GM23248 (cell line): Measurements from ENCODE around the gene C3AR1. TPM values are rescaled to one million over a fixed set of nuclear protein-coding genes. Genes with fewer than 3 reads are reported as not detected.
"Not testable (repeated sequence)": the region's sequence is repeated elsewhere in the genome, so short reads cannot be mapped to it uniquely, and the experiment has no call there.

Source experiments
- DNase-seq: peaks from one replicate; pipeline ENCODE4 v3.0.0-alpha.2; 2015
- H2AFZ ChIP-seq: fragments of 200-600 bp; sonication (generic); 2 replicates; pipeline ENCODE4 v1.6.1; 2016; ENCODE audit warnings: antibody characterized with exemption
- H3F3A ChIP-seq: fragments of 200-600 bp; sonication (generic); 2 replicates; pipeline ENCODE4 v1.6.1; 2016; ENCODE audit warnings: mild to moderate bottlenecking, antibody characterized with exemption, mixed run types; ENCODE audit not compliant: insufficient read depth
- H3K27ac ChIP-seq: fragments of 200-600 bp; sonication (generic); 2 replicates; pipeline ENCODE4 v1.5.1; 2016; ENCODE audit warnings: mild to moderate bottlenecking
- H3K27me3 ChIP-seq: fragments of 200-600 bp; sonication (generic); replicated peaks from 2 replicates; pipeline ENCODE4 v1.6.1; 2016; ENCODE audit warnings: mild to moderate bottlenecking; ENCODE audit not compliant: insufficient read depth
- H3K36me3 ChIP-seq: fragments of 200-600 bp; sonication (generic); 2 replicates; pipeline ENCODE4 v1.6.1; 2016; ENCODE audit warnings: low read depth, mild to moderate bottlenecking
- H3K4me1 ChIP-seq: fragments of 200-600 bp; sonication (generic); 2 replicates; pipeline ENCODE4 v1.6.1; 2016; ENCODE audit warnings: mild to moderate bottlenecking; ENCODE audit not compliant: insufficient read depth
- H3K4me2 ChIP-seq: fragments of 200-600 bp; sonication (generic); one replicate; pipeline ENCODE4 v1.6.1; 2016; ENCODE audit warnings: mild to moderate bottlenecking; ENCODE audit not compliant: unreplicated experiment
- H3K4me3 ChIP-seq: fragments of 200-600 bp; sonication (generic); 2 replicates; pipeline ENCODE4 v1.5.1; 2016; ENCODE audit warnings: mild to moderate bottlenecking
- H3K79me2 ChIP-seq: fragments of 200-600 bp; sonication (generic); 2 replicates; pipeline ENCODE4 v1.6.1; 2016; ENCODE audit warnings: mild to moderate bottlenecking; ENCODE audit not compliant: insufficient read depth
- H3K9ac ChIP-seq: fragments of 200-600 bp; sonication (generic); 2 replicates; pipeline ENCODE4 v1.6.1; 2016; ENCODE audit warnings: mild to moderate bottlenecking
- H3K9me2 ChIP-seq: fragments of 200-600 bp; sonication (generic); 2 replicates; pipeline ENCODE4 v1.6.1; 2016; ENCODE audit warnings: mixed run types, mild to moderate bottlenecking, moderate library complexity; ENCODE audit not compliant: insufficient read depth
- H3K9me3 ChIP-seq: fragments of 200-600 bp; sonication (generic); one replicate; pipeline ENCODE4 v1.6.1; 2017; ENCODE audit warnings: low read depth
- H4K20me1 ChIP-seq: fragments of 200-600 bp; sonication (generic); 2 replicates; pipeline ENCODE4 v1.6.0; 2016; ENCODE audit not compliant: insufficient read depth
- EZH2 ChIP-seq: fragments of 200-600 bp; sonication (generic); IDR thresholded peaks from 2 replicates; pipeline ENCODE4 v1.6.1; 2018; ENCODE audit warnings: antibody characterized with exemption, mild to moderate bottlenecking; ENCODE audit not compliant: insufficient read depth, poor library complexity, severe bottlenecking
- EZH2phosphoT487 ChIP-seq: fragments of 200-600 bp; sonication (generic); IDR thresholded peaks from 2 replicates; pipeline ENCODE4 v1.6.1; 2018; ENCODE audit warnings: antibody characterized with exemption, moderate library complexity, mild to moderate bottlenecking, low read depth; ENCODE audit not compliant: insufficient read depth
- WGBS, 2 experiments: methylation state at CpG; one replicate each; pipeline ENCODE4 v1.1.6; 2015 to 2017; ENCODE audit warnings: low lambda C conversion rate in 2 of 2, low coverage in 1 of 2; ENCODE audit errors: missing lambda C conversion rate in 2 of 2; 5-methylcytosine and 5-hydroxymethylcytosine counted together
- in situ Hi-C: fragments of 300-500 bp; cut with MboI; formaldehyde crosslinking; loops from 2 replicates; pipeline ENCODE4 v1.15.0; 2020
- polyA plus RNA-seq: library from polyadenylated mRNA; unstranded; fragments of >200 nt; fragmentation: Nextera tagmentation; extraction: Ambion mirVana; gene quantifications from 2 replicates; pipeline ENCODE4 v1.2.1, GENCODE V29; 2016
- total RNA-seq: library from RNA; depleted of rRNA; stranded (reverse); fragments of >200 nt; shearing (Covaris generic); gene quantifications from 2 replicates; pipeline ENCODE4 v1.2.3, GENCODE V29; 2014

The C3AR1 gene
- total and polyA plus RNA-seq, 2 experiments from 2014 or later: 0.24 TPM; not detected in 1

DNA sequence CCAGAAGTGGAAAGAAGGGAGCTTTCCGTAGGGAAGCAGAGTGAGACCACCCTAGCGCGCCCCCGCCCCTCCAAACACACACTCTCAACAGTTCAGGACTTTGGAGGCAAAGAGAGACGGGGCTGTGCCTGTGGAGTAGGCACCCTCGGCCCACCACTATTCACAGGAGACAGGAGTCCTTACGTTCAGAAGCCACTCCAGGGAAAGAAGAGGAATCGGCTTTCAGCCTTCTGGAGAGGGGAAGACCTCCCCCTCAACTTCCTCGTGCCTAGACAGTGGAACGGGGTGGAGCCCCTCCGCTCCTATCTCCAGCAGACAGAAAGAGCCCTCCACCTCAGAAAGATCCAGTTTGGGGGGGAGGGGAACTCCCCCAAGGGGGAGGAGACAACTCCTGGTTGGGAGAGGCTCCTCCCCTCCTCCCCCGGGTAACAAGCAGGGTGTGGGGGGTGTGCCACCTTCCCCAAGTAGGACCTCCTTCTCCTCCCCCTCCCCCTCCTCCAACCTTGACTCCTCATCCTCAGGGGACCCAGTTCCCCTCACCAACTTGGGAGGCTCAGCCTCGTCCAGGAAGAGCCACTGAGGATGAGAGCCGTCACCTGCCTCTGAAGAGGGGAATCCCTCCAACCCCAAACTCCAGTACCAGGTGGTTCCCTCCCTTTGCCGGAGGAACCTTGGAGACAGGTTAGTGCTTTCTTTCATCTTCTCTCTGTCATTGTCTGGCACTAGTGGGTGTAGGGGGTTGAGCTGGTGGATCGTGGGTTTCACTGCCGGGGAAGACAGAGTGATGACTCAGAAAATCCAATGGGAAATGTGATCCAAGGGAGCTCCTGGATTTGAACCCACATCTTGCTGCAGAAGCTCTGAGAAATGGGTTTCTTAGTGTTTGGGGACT, 32.8 kb downstream of the C3AR1 start:
- Histone ChIP-seq H3K36me3 (no peaks in the 10 kb centered on the region), H3K27ac (peak overlapping the region; percentile 83), H3K27me3 (no peaks in the 10 kb centered on the region), H3K9ac (peak overlapping the region; percentile 97), H3K9me2 (no peaks in the 10 kb centered on the region), H3K4me1 (peaks cover 35% of the 10 kb centered on the region), H3K9me3 (no peaks in the 10 kb centered on the region), H2AFZ (peak overlapping the region; percentile 77), H3K4me3 (peak overlapping the region; percentile 92), H4K20me1 (no peaks in the 10 kb centered on the region), H3K79me2 (peaks cover 57% of the 10 kb centered on the region), H3F3A (peaks cover 32% of the 10 kb centered on the region), H3K4me2 (peak overlapping the region; percentile 88)
- in situ Hi-C loops: no loop called here
- peak; percentile 67 for DNase-seq
- WGBS, 2 experiments: 0 to 3% methylated on average over 15 to 17 of the region's 17 CpGs
- TF ChIP-seq EZH2phosphoT487 (no peak), EZH2 (no peak)

DNA sequence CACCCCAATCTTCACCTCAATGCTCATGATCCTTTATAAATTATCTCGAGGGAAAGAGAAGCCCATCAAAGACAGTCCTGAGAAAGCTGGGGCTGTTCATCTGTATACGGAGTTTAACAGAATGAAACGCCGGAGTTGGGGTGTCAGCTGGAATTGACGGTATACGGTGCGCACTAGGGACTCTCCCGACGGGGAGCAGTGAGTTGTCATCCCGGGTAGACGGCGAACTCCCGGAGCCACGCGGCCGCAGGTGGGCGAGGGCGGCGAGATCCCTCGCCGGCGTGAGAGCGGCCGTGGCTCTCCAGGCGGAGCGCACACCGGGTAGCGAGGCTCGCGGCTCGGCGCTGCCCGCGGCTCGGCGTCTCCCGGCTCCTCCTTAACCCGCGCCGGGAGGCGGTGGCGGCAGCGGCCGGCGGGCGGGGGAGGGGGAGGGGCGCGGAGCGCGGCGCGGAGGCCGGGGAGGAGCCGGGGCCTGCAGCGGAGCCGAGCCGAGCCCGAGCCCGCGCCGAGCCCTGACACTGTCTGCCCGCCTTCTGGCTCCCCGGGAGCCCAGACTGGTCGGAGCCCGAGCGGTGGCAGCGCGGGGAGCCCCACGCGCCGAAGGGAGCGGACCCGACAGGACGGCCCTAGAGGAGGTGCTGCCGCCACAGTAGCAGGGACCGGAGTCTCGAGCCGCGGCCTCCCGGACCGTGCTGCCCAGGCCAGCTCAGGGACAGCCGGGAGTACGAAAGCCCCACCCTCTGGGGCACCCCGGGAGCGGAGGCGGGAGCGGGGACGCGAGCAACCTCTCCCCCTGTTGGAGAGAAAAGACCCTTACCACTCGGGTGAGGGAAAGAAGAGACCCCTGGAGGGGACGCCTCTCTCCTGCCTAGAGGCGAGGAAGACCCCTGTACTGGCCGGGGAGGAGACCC, 33.7 kb downstream of the C3AR1 start, which contains the start of gene FOXJ2:
TSS of gene FOXJ2 (plus strand) at position 475 of the 911 bp plus-strand sequence. CDS start 7,117 bp downstream, outside the sequence.
- Histone ChIP-seq H3K27me3 (no peaks in the 10 kb centered on the region), H4K20me1 (no peaks in the 10 kb centered on the region), H3K79me2 (peaks cover 48% of the 10 kb centered on the region), H3F3A (peaks cover 27% of the 10 kb centered on the region), H3K9me3 (no peaks in the 10 kb centered on the region), H3K9me2 (no peaks in the 10 kb centered on the region), H3K4me2 (peak within 1 kb of the TSS; percentile 94), H3K36me3 (no peaks in the 10 kb centered on the region), H2AFZ (peak within 1 kb of the TSS; percentile 92), H3K27ac (peak within 1 kb of the TSS; percentile 83), H3K9ac (peak within 1 kb of the TSS; percentile 97), H3K4me1 (peaks cover 30% of the 10 kb centered on the region), H3K4me3 (peak within 1 kb of the TSS; percentile 92)
- no peak for TF ChIP-seq EZH2phosphoT487
- TF ChIP-seq EZH2: no peak
- in situ Hi-C loops: no loop called here
- DNase-seq: peak; percentile 87
- 1% methylated on average over 41 to 44 of the region's 93 CpGs for WGBS, 2 experiments

GRCh38 chr12:8031872-8032241, 34.3 kb downstream of the C3AR1 start:
- H3K4me2 ChIP-seq: peak overlapping the region; percentile 94
- TF ChIP-seq EZH2phosphoT487 (no peak), EZH2 (no peak)
- H3K36me3 ChIP-seq: no peaks in the 10 kb centered on the region
- no peaks in the 10 kb centered on the region for H3K9me3 ChIP-seq
- peak overlapping the region; percentile 92 for H3K4me3 ChIP-seq
- no peaks in the 10 kb centered on the region for H4K20me1 ChIP-seq
- no peaks in the 10 kb centered on the region for H3K27me3 ChIP-seq
- peak overlapping the region; percentile 92 for H2AFZ ChIP-seq
- no peak for DNase-seq
- H3K9me2 ChIP-seq: no peaks in the 10 kb centered on the region
- in situ Hi-C loops: no loop called here
- H3K4me1 ChIP-seq: peaks cover 30% of the 10 kb centered on the region
- H3K9ac ChIP-seq: peak overlapping the region; percentile 97
- peak overlapping the region; percentile 83 for H3K27ac ChIP-seq
- 30 to 33% methylated on average over 5 of the region's 5 CpGs for WGBS, 2 experiments
- H3K79me2 ChIP-seq: peaks cover 41% of the 10 kb centered on the region
- peaks cover 27% of the 10 kb centered on the region for H3F3A ChIP-seq

GRCh38 chr12:8031017-8031416, 35.1 kb downstream of the C3AR1 start:
- peaks cover 33% of the 10 kb centered on the region for H3K79me2 ChIP-seq
- H3K9me3 ChIP-seq, H3K9me2 ChIP-seq, DNase-seq, H2AFZ ChIP-seq, H3K36me3 ChIP-seq, H3K27me3 ChIP-seq, in situ Hi-C loops, H3K4me2 ChIP-seq, H3K4me3 ChIP-seq, H3K27ac ChIP-seq, H4K20me1 ChIP-seq, H3K9ac ChIP-seq: not testable (repeated sequence)
- peaks cover 24% of the 10 kb centered on the region for H3K4me1 ChIP-seq
- H3F3A ChIP-seq: peaks cover 26% of the 10 kb centered on the region
- 96 to 98% methylated on average over 22 to 23 of the region's 23 CpGs for WGBS, 2 experiments
